H9 (cell line): ENCODE data around the gene FAM131C. TPM values are rescaled to one million over a fixed set of nuclear protein-coding genes. Genes with fewer than 3 reads are reported as not detected.

Source experiments
- DNase-seq: peaks from one replicate; pipeline ENCODE4 v3.0.0-alpha.2; 2017
- H2AFZ ChIP-seq: one replicate; pipeline ENCODE4 v1.6.1; 2013; ENCODE audit warnings: mild to moderate bottlenecking, low read length, control low read depth, moderate library complexity
- H2AK5ac ChIP-seq: 2 replicates; pipeline ENCODE4 v1.6.1; 2013; ENCODE audit warnings: low read length, control low read depth, mixed read lengths; ENCODE audit not compliant: insufficient read length
- H2BK120ac ChIP-seq: one replicate; pipeline ENCODE4 v1.6.1; 2013; ENCODE audit warnings: low read depth, mild to moderate bottlenecking, low read length, control low read depth, inconsistent platforms; ENCODE audit not compliant: poor library complexity, severe bottlenecking
- H2BK12ac ChIP-seq: 2 replicates; pipeline ENCODE4 v1.6.1; 2013; ENCODE audit warnings: low read length, control low read depth, mixed read lengths, low read depth; ENCODE audit not compliant: insufficient read length
- H2BK15ac ChIP-seq: 2 replicates; pipeline ENCODE4 v1.6.1; 2013; ENCODE audit warnings: low read depth, low read length, control low read depth
- H2BK20ac ChIP-seq: one replicate; pipeline ENCODE4 v1.6.1; 2013; ENCODE audit warnings: low read depth, mild to moderate bottlenecking, low read length, control low read depth, inconsistent platforms; ENCODE audit not compliant: poor library complexity, severe bottlenecking
- H2BK5ac ChIP-seq: 2 replicates; pipeline ENCODE4 v1.6.1; 2013; ENCODE audit warnings: low read length, control low read depth, mixed read lengths; ENCODE audit not compliant: insufficient read length
- H3K14ac ChIP-seq: 2 replicates; pipeline ENCODE4 v1.6.1; 2013; ENCODE audit warnings: low read length, control low read depth; ENCODE audit not compliant: insufficient read depth
- H3K18ac ChIP-seq: 2 replicates; pipeline ENCODE4 v1.6.1; 2013; ENCODE audit warnings: low read depth, mild to moderate bottlenecking, mixed read lengths, low read length, control low read depth; ENCODE audit not compliant: insufficient read length
- H3K23ac ChIP-seq: 2 replicates; pipeline ENCODE4 v1.6.1; 2013; ENCODE audit warnings: low read length, control low read depth, mixed read lengths, low read depth; ENCODE audit not compliant: insufficient read length
- H3K23me2 ChIP-seq: 2 replicates; pipeline ENCODE4 v1.6.1; 2013; ENCODE audit warnings: low read depth, mild to moderate bottlenecking, mixed read lengths, low read length, control low read depth; ENCODE audit not compliant: insufficient read length, poor library complexity, severe bottlenecking
- H3K27ac ChIP-seq: 2 replicates; pipeline ENCODE4 v1.5.1; 2013; ENCODE audit warnings: low read length, control low read depth, mixed read lengths, low read depth; ENCODE audit not compliant: insufficient read length
- H3K27me3 ChIP-seq: 2 replicates; pipeline ENCODE4 v1.6.1; 2013; ENCODE audit warnings: low read length, control low read depth, inconsistent platforms; ENCODE audit not compliant: insufficient read depth
- H3K4ac ChIP-seq: 2 replicates; pipeline ENCODE4 v1.6.1; 2013; ENCODE audit warnings: low read depth, mild to moderate bottlenecking, control low read depth, inconsistent platforms, low read length, moderate library complexity
- H3K4me1 ChIP-seq: 2 replicates; pipeline ENCODE4 v1.6.1; 2013; ENCODE audit warnings: low read length, control low read depth, inconsistent platforms; ENCODE audit not compliant: insufficient read depth
- H3K4me2 ChIP-seq: 2 replicates; pipeline ENCODE4 v1.6.1; 2013; ENCODE audit warnings: low read length, control low read depth, mixed read lengths; ENCODE audit not compliant: insufficient read length, insufficient read depth
- H3K56ac ChIP-seq: 2 replicates; pipeline ENCODE4 v1.6.1; 2013; ENCODE audit warnings: low read depth, mild to moderate bottlenecking, mixed read lengths, low read length, control low read depth; ENCODE audit not compliant: insufficient read length
- H3K79me1 ChIP-seq: 2 replicates; pipeline ENCODE4 v1.6.1; 2013; ENCODE audit warnings: low read depth, mild to moderate bottlenecking, moderate library complexity, low read length, control low read depth, inconsistent platforms; ENCODE audit not compliant: insufficient read depth, poor library complexity, severe bottlenecking
- H3K79me2 ChIP-seq: 2 replicates; pipeline ENCODE4 v1.6.1; 2013; ENCODE audit warnings: low read length, control low read depth, inconsistent platforms; ENCODE audit not compliant: insufficient read depth
- H3K9ac ChIP-seq: 2 replicates; pipeline ENCODE4 v1.6.1; 2013; ENCODE audit warnings: low read length, control low read depth, mixed read lengths; ENCODE audit not compliant: insufficient read length; ENCODE audit errors: extremely low read depth
- H3K9me3 ChIP-seq: one replicate; pipeline ENCODE4 v1.6.1; 2013; ENCODE audit warnings: low read depth, low read length, inconsistent platforms; ENCODE audit not compliant: control insufficient read depth
- H3T11ph ChIP-seq: one replicate; pipeline ENCODE4 v1.6.1; 2013; ENCODE audit warnings: mild to moderate bottlenecking, low read length, control low read depth, inconsistent platforms
- H4K20me1 ChIP-seq: one replicate; pipeline ENCODE4 v1.6.1; 2013; ENCODE audit not compliant: control insufficient read depth, insufficient read length, insufficient read depth
- H4K5ac ChIP-seq: 2 replicates; pipeline ENCODE4 v1.6.1; 2013; ENCODE audit warnings: low read depth, mild to moderate bottlenecking, mixed read lengths, low read length, control low read depth; ENCODE audit not compliant: insufficient read length
- H4K8ac ChIP-seq: replicated peaks from 2 replicates; pipeline ENCODE4 v1.6.1; 2013; ENCODE audit warnings: low read length, control low read depth, mixed read lengths, low read depth; ENCODE audit not compliant: insufficient read length
- H4K91ac ChIP-seq: 2 replicates; pipeline ENCODE4 v1.6.1; 2013; ENCODE audit warnings: low read depth, mild to moderate bottlenecking, moderate library complexity, mixed read lengths, low read length, control low read depth; ENCODE audit not compliant: insufficient read length
- H3K27ac Mint-ChIP-seq, 3 experiments: 2 replicates in 2 of 3; 3 replicates in 1 of 3; pipeline ENCODE4 v1.8.0; 2020 to 2021; ENCODE audit warnings: mixed read lengths in 3 of 3, mild to moderate bottlenecking in 1 of 3, moderate library complexity in 1 of 3
- H3K27me3 Mint-ChIP-seq: 2 replicates; pipeline ENCODE4 v1.8.0; 2021; ENCODE audit warnings: low read depth, mild to moderate bottlenecking, moderate library complexity, mixed read lengths
- H3K36me3 Mint-ChIP-seq, 3 experiments: 2 replicates in 2 of 3; 3 replicates in 1 of 3; pipeline ENCODE4 v1.8.0; 2020 to 2021; ENCODE audit warnings: low read depth in 3 of 3, mixed read lengths in 3 of 3; ENCODE audit not compliant: insufficient read depth in 1 of 3
- H3K4me1 Mint-ChIP-seq, 2 experiments: 2 replicates each; pipeline ENCODE4 v1.8.0; 2020; ENCODE audit warnings: mixed read lengths in 2 of 2
- H3K4me3 Mint-ChIP-seq, 2 experiments: 2 replicates in 1 of 2; 3 replicates in 1 of 2; pipeline ENCODE4 v1.8.0; 2020 to 2021; ENCODE audit warnings: mild to moderate bottlenecking in 2 of 2, mixed read lengths in 2 of 2, moderate library complexity in 1 of 2
- H3K9me3 Mint-ChIP-seq, 2 experiments: 2 replicates in 1 of 2; 3 replicates in 1 of 2; pipeline ENCODE4 v1.8.0; 2020; ENCODE audit warnings: mild to moderate bottlenecking in 2 of 2, mixed read lengths in 2 of 2, moderate library complexity in 1 of 2
- WGBS: extraction: QIAGEN DNeasy Blood & Tissue Kit; methylation state at CpG from one replicate; pipeline ENCODE4 v1.1.7; 2013; ENCODE audit warnings: missing lambda C conversion rate, low lambda C conversion rate, mixed read lengths; ENCODE audit not compliant: insufficient read length; ENCODE audit errors: extremely low coverage; 5-methylcytosine and 5-hydroxymethylcytosine counted together
- total RNA-seq: library from RNA; stranded (reverse); gene quantifications from 2 replicates; pipeline ENCODE4 v1.2.1, GENCODE V29; 2021
- TF ChIP-seq, protein P1 (sequence below): fragments of 200-600 bp; sonication (generic); conservative IDR thresholded peaks from 3 replicates; pipeline ENCODE4 v1.8.0; 2021; ENCODE audit warnings: antibody characterized with exemption, mild to moderate bottlenecking

FAM131C gene
- total RNA-seq, 1 experiment from 2014 or later, result 0.61 TPM

DNA sequence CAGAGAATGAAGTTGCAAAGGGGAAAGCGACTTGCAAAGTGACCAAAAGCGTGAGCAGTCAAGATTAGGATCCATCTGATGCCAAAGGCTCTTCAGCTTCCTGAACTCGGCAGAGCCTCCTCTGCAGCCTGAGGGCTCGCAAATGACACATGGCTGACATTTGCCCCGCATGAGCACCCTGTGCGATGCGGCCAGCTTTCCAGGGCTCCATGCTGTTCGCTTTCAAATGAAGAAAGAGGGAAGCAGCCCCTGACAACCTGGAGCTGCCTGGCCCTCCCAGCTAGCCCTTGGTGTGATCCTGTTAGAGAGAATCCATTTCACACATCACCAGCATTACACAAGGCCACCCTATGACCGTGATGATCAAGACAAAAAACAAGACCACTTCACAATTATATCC is 20.2 kb upstream of the FAM131C start:
- Mint-ChIP-seq H3K4me3 (no peak overlapping the region), H3K27ac (no peak overlapping the region), H3K9me3 (no peaks in the 10 kb centered on the region), H3K36me3 (no peaks in the 10 kb centered on the region), H3K4me1 (peaks cover 10 to 28% of the 10 kb centered on the region in 2 experiments), H3K27me3 (peaks cover 11% of the 10 kb centered on the region)
- H3T11ph ChIP-seq, result no peak overlapping the region
- H3K23me2 ChIP-seq, result no peaks in the 10 kb centered on the region
- no peak overlapping the region for H3K14ac ChIP-seq
- DNase-seq, result no peak
- H3K79me1 ChIP-seq, result no peaks in the 10 kb centered on the region
- no peak overlapping the region for H2BK120ac ChIP-seq
- H4K8ac ChIP-seq, result no peak overlapping the region
- no peaks in the 10 kb centered on the region for H3K4me1 ChIP-seq
- no peak overlapping the region for H4K5ac ChIP-seq
- WGBS, result no CpG with 5 or more reads among the region's 9 CpGs
- no peak overlapping the region for H2AFZ ChIP-seq
- no peak overlapping the region for H3K4me2 ChIP-seq
- TF ChIP-seq, protein P1, sequence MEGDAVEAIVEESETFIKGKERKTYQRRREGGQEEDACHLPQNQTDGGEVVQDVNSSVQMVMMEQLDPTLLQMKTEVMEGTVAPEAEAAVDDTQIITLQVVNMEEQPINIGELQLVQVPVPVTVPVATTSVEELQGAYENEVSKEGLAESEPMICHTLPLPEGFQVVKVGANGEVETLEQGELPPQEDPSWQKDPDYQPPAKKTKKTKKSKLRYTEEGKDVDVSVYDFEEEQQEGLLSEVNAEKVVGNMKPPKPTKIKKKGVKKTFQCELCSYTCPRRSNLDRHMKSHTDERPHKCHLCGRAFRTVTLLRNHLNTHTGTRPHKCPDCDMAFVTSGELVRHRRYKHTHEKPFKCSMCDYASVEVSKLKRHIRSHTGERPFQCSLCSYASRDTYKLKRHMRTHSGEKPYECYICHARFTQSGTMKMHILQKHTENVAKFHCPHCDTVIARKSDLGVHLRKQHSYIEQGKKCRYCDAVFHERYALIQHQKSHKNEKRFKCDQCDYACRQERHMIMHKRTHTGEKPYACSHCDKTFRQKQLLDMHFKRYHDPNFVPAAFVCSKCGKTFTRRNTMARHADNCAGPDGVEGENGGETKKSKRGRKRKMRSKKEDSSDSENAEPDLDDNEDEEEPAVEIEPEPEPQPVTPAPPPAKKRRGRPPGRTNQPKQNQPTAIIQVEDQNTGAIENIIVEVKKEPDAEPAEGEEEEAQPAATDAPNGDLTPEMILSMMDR, result no peak
- no peak overlapping the region for H2AK5ac ChIP-seq
- no peaks in the 10 kb centered on the region for H3K79me2 ChIP-seq
- no peak overlapping the region for H2BK20ac ChIP-seq
- H3K27ac ChIP-seq, result no peak overlapping the region
- H3K18ac ChIP-seq, result no peak overlapping the region
- no peaks in the 10 kb centered on the region for H4K20me1 ChIP-seq
- no peak overlapping the region for H2BK15ac ChIP-seq
- no peak overlapping the region for H2BK5ac ChIP-seq
- H2BK12ac ChIP-seq, result no peak overlapping the region
- no peak overlapping the region for H4K91ac ChIP-seq
- no peak overlapping the region for H3K9ac ChIP-seq
- no peak overlapping the region for H3K23ac ChIP-seq
- no peaks in the 10 kb centered on the region; the same call in 1 of the 2 replicates for H3K27me3 ChIP-seq
- H3K9me3 ChIP-seq, result no peaks in the 10 kb centered on the region
- no peak overlapping the region for H3K4ac ChIP-seq
- H3K56ac ChIP-seq, result no peak overlapping the region
